Effector CD8-positive, alpha-beta T cell (primary cell): ENCODE measurements around the gene RAB36.

Experiments
- DNase-seq: peaks from one replicate; lab custom pipeline; 2025; lab: John Stamatoyannopoulos, UW
- total RNA-seq, 4 experiments: gene quantifications; one replicate each; lab custom pipeline; 2026; lab: John Stamatoyannopoulos, UW

Gene RAB36
- 0.62 to 1.6 (median 1.0) reads per million in 4 experiments for total RNA-seq

- peak; percentile 86 for DNase-seq
These were observed at the start of gene RAB36 for GRCh38 chr22:23144932-23145877. TSS of gene RAB36 (plus strand) at chr22:23145477. CDS start at chr22:23146617, 1,140 bp downstream.

- no peak for DNase-seq
These were observed 49.4 kb upstream of the RAB36 start for GRCh38 chr22:23095733-23096342.

GRCh38 chr22:23097412-23098229 is 47.7 kb upstream of the RAB36 start:
- no peak for DNase-seq

- no peak for DNase-seq
These were observed 47.0 kb upstream of the RAB36 start for GRCh38 chr22:23098230-23098705.

- DNase-seq, result no peak
These were observed 46.4 kb upstream of the RAB36 start for GRCh38 chr22:23098718-23099530.

DNA sequence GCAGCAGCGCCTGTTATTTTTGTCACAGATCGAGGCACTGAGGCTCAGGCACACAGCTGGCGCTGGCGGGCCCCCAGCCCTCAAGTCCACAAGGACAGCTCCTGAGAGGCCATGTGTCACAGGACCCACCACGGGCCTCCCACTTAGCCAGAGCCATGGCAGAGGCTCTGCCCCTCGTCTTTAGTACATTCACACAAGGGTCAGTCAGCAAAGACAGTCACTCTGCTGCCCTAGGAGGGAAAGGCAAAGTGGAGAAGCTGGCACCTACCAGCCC is 45.8 kb upstream of the RAB36 start:
- no peak for DNase-seq

- no peak for DNase-seq
These were observed 45.0 kb upstream of the RAB36 start for GRCh38 chr22:23100124-23100801.

- DNase-seq, result no peak
These were observed 43.8 kb upstream of the RAB36 start for GRCh38 chr22:23101524-23101923.

GRCh38 chr22:23102002-23102655 is 43.1 kb upstream of the RAB36 start:
- no peak for DNase-seq

DNA sequence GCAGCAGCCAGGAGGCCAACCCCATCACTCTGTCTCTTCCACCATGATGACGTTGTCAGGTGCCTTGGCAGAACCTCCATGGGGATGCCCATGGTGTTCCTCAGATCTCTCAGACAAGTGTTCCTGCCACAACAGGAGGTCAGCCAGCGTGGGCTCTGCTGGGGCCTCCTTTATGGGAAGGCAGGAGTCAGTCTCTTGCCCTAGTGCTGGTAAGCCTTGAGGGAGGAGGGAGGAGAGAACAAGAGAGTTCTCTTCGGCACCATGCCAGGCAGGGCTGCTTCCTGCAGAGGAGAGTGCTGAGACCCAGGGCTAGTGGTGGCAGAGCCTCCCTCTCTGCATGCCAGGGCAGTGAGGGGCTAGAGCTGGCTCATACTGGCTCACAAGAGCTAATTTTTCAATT is 42.5 kb upstream of the RAB36 start:
- DNase-seq, result no peak

- no peak for DNase-seq
These were observed 41.9 kb upstream of the RAB36 start for GRCh38 chr22:23103199-23103954.

DNA sequence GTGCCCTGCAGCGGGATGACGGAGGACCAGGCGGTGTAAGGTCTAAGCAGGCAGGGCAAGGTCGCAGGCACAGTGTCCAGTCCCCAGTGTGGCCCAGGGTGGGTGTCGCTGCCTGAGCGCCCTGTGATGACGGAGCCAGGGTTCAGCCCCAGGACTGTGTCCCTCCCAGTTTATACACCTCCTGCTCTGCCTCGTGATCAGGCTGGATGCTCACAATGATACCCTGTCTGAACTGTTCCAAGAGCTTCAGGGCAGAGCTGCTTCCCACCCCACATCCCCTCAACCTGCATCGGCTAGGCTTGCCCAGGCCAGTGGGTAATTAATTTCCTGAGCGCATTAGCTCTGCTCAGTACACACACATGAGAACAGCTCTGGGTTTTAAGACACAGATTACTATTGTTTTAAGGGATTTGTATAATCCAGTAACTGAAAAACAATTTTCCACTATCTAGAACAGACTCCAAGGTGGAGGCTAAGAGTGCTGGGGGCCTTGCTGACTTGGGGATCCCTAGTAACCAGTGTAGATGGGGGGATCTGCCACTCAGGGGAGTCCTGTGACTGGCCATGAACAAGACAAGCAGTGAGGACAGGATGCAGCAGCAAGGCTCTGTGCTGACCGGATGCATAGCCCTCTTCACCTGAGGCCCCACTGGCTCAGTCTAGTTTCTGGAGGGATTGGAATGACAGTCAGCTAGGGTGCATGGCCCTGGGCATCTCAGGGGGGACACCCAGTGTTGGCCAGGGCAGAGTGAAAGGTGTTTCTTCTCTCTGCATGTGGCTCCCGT is 40.9 kb upstream of the RAB36 start:
- DNase-seq, result no peak

GRCh38 chr22:23105304-23105703 is 40.0 kb upstream of the RAB36 start:
- no peak for DNase-seq

GRCh38 chr22:23105919-23106318 is 39.4 kb upstream of the RAB36 start:
- DNase-seq, result no peak

- no peak for DNase-seq
These were observed 38.9 kb upstream of the RAB36 start for GRCh38 chr22:23106344-23106743.

- no peak for DNase-seq
These were observed 38.3 kb upstream of the RAB36 start for GRCh38 chr22:23106906-23107367.

GRCh38 chr22:23107487-23108248 is 37.6 kb upstream of the RAB36 start:
- DNase-seq, result no peak
